ENCODE data around the gene SERPINB5.
A peak's percentile ranks its signal among the peaks of the same experiment; 100 is the strongest.
"Not testable (repeated sequence)": the region's sequence is repeated elsewhere in the genome, so short reads cannot be mapped to it uniquely, and the experiment has no call there.

The SERPINB5 gene

GRCh38 chr18:63476668-63477067 lies at the start of gene SERPINB5:
Gene SERPINB5, plus strand, starts transcription at chr18:63476958. Its CDS starts 7,471 bp downstream, at chr18:63484429.
- intact Hi-C loops (cut with DNase I): no loop called here
- DNase-seq: peak in 1 of 10 donors; percentile 70

GRCh38 chr18:63427558-63427957 lies 49.2 kb upstream of the SERPINB5 start:
- intact Hi-C loops (cut with DNase I): loop anchor here (10.0 kb wide), 2 partner anchors 713 to 903 kb away; partner anchors contain the start of genes PHLPP1 and ZCCHC2

GRCh38 chr18:63430526-63430925 lies 46.2 kb upstream of the SERPINB5 start:
- DNase-seq: no peak
- intact Hi-C loops (cut with DNase I): loop anchor here (10.0 kb wide), 1 partner anchor 296 kb away; no protein-coding TSS in a partner anchor

More at GRCh38 chr18:63427558-63427957, 49.2 kb upstream of the SERPINB5 start:
- no peak for DNase-seq

GRCh38 chr18:63431180-63431579 lies 45.6 kb upstream of the SERPINB5 start:
- intact Hi-C loops (cut with DNase I): loop anchor here (10.0 kb wide), 1 partner anchor 296 kb away; no protein-coding TSS in a partner anchor
- no peak for DNase-seq

GRCh38 chr18:63433334-63433866 lies 43.4 kb upstream of the SERPINB5 start:
- intact Hi-C loops (cut with DNase I): loop anchor here (10.0 kb wide), 1 partner anchor 299 kb away; no protein-coding TSS in a partner anchor
- no peak for DNase-seq

- intact Hi-C loops (cut with DNase I): loop anchor here (5.0 to 10.0 kb wide), 2 partner anchors 71 to 303 kb away; partner anchors contain the start of gene KDSR
- DNase-seq: no peak
Observed at GRCh38 chr18:63438181-63438580, 38.6 kb upstream of the SERPINB5 start.

GRCh38 chr18:63439334-63439733 lies 37.4 kb upstream of the SERPINB5 start:
- intact Hi-C loops (cut with DNase I): loop anchor here (5.0 to 10.0 kb wide), 2 partner anchors 72 to 305 kb away; partner anchors contain the start of gene KDSR
- DNase-seq: peak in 4 of 10 donors; percentile 34 to 53 (median 41)

GRCh38 chr18:63440219-63440618 lies 36.5 kb upstream of the SERPINB5 start:
- DNase-seq: no peak
- intact Hi-C loops (cut with DNase I): loop anchor here (5.0 kb wide), 2 partner anchors 98 to 423 kb away; no protein-coding TSS in a partner anchor

- intact Hi-C loops (cut with DNase I): loop anchor here (5.0 kb wide), 2 partner anchors 99 to 424 kb away; no protein-coding TSS in a partner anchor
- DNase-seq: no peak
Observed at GRCh38 chr18:63440881-63441280, 35.9 kb upstream of the SERPINB5 start.

GRCh38 chr18:63443829-63444228 lies 32.9 kb upstream of the SERPINB5 start:
- intact Hi-C loops (cut with DNase I): loop anchor here (5.0 kb wide), 2 partner anchors 102 to 427 kb away; no protein-coding TSS in a partner anchor

GRCh38 chr18:63444580-63444979 lies 32.2 kb upstream of the SERPINB5 start:
- DNase-seq: no peak
- intact Hi-C loops (cut with DNase I): loop anchor here (5.0 kb wide), 2 partner anchors 102 to 427 kb away; no protein-coding TSS in a partner anchor

More at GRCh38 chr18:63443829-63444228, 32.9 kb upstream of the SERPINB5 start:
- DNase-seq: no peak

- intact Hi-C loops (cut with DNase I): no loop called here
- no peak for DNase-seq
Observed at GRCh38 chr18:63445037-63445436, 31.7 kb upstream of the SERPINB5 start.

GRCh38 chr18:63446266-63446665 lies 30.5 kb upstream of the SERPINB5 start:
- intact Hi-C loops (cut with DNase I): no loop called here
- DNase-seq: no peak

- intact Hi-C loops (cut with DNase I): no loop called here
- DNase-seq: no peak
Observed at GRCh38 chr18:63447066-63447465, 29.7 kb upstream of the SERPINB5 start.

- no peak for DNase-seq
- intact Hi-C loops (cut with DNase I): no loop called here
Observed at GRCh38 chr18:63449426-63449825, 27.3 kb upstream of the SERPINB5 start.

GRCh38 chr18:63451799-63452660 lies 24.7 kb upstream of the SERPINB5 start:
- DNase-seq: no peak

GRCh38 chr18:63452751-63453150 lies 24.0 kb upstream of the SERPINB5 start:
- DNase-seq; intact Hi-C loops (cut with DNase I): not testable (repeated sequence)

More at GRCh38 chr18:63451799-63452660, 24.7 kb upstream of the SERPINB5 start:
- intact Hi-C loops (cut with DNase I): no loop called here

GRCh38 chr18:63454497-63454896 lies 22.3 kb upstream of the SERPINB5 start:
- intact Hi-C loops (cut with DNase I): no loop called here
- no peak for DNase-seq

- no peak for DNase-seq
- intact Hi-C loops (cut with DNase I): no loop called here
Observed at GRCh38 chr18:63457977-63458376, 18.8 kb upstream of the SERPINB5 start.

- no peak for DNase-seq
Observed at GRCh38 chr18:63460414-63460813, 16.3 kb upstream of the SERPINB5 start.

GRCh38 chr18:63464434-63464833 lies 12.3 kb upstream of the SERPINB5 start:
- intact Hi-C loops (cut with DNase I): no loop called here

More at GRCh38 chr18:63460414-63460813, 16.3 kb upstream of the SERPINB5 start:
- intact Hi-C loops (cut with DNase I): no loop called here

More at GRCh38 chr18:63464434-63464833, 12.3 kb upstream of the SERPINB5 start:
- no peak for DNase-seq
